Fibroblast of skin of back (primary cell): Measurements from ENCODE around the gene TRPM2. TPM values are rescaled to one million over a fixed set of nuclear protein-coding genes. Genes with fewer than 3 reads are reported as not detected.
A peak's percentile ranks its signal among the peaks of the same experiment; 100 is the strongest.

Experiments used
- DNase-seq: peaks from one replicate; pipeline ENCODE4 v3.0.0-alpha.2; 2013
- polyA plus RNA-seq, 2 experiments: library from polyadenylated mRNA; unstranded; fragments of 120-200 nt; gene quantifications; one replicate each; pipeline ENCODE4 v1.2.1, GENCODE V29; 2013; ENCODE audit not compliant: insufficient read length in 2 of 2

Gene TRPM2
- polyA plus RNA-seq (2013, experiment 1 of 2; ENCODE audit: insufficient read length), result not detected
- 0.05 TPM for polyA plus RNA-seq (2013, experiment 2 of 2; ENCODE audit: insufficient read length)

GRCh38 chr21:44353191-44353970 is at the start of gene TRPM2:
TSS of gene TRPM2 (plus strand) at chr21:44353621. CDS start at chr21:44353701, 80 bp downstream.
- no peak for DNase-seq

- no peak for DNase-seq
These were observed 49.3 kb upstream of the TRPM2 start for GRCh38 chr21:44304011-44304616.

- DNase-seq, result peak; percentile 44
These were observed 48.5 kb upstream of the TRPM2 start for GRCh38 chr21:44304877-44305293.

GRCh38 chr21:44305691-44306090 is 47.7 kb upstream of the TRPM2 start:
- DNase-seq, result no peak

GRCh38 chr21:44306936-44307704 is 46.3 kb upstream of the TRPM2 start:
- no peak for DNase-seq

- DNase-seq, result no peak
These were observed 42.6 kb upstream of the TRPM2 start for GRCh38 chr21:44310628-44311507.

- DNase-seq, result no peak
These were observed 41.3 kb upstream of the TRPM2 start for GRCh38 chr21:44312089-44312488.

GRCh38 chr21:44312716-44313115 is 40.7 kb upstream of the TRPM2 start:
- DNase-seq, result no peak

GRCh38 chr21:44313451-44313850 is 40.0 kb upstream of the TRPM2 start:
- DNase-seq, result no peak

GRCh38 chr21:44314128-44314527 is 39.3 kb upstream of the TRPM2 start:
- no peak for DNase-seq

GRCh38 chr21:44314561-44314960 is 38.9 kb upstream of the TRPM2 start:
- no peak for DNase-seq

- no peak for DNase-seq
These were observed 37.7 kb upstream of the TRPM2 start for GRCh38 chr21:44315691-44316203.

GRCh38 chr21:44316277-44316900 is 37.0 kb upstream of the TRPM2 start:
- DNase-seq, result no peak

- no peak for DNase-seq
These were observed 36.1 kb upstream of the TRPM2 start for GRCh38 chr21:44317241-44317782.

GRCh38 chr21:44317871-44318270 is 35.5 kb upstream of the TRPM2 start:
- DNase-seq, result no peak

- DNase-seq, result no peak
These were observed 34.7 kb upstream of the TRPM2 start for GRCh38 chr21:44318489-44319285.

GRCh38 chr21:44319407-44320065 is 33.9 kb upstream of the TRPM2 start:
- DNase-seq, result no peak

GRCh38 chr21:44320847-44321246 is 32.6 kb upstream of the TRPM2 start:
- no peak for DNase-seq

GRCh38 chr21:44321846-44322450 is 31.5 kb upstream of the TRPM2 start:
- no peak for DNase-seq
